ENCODE results near the gene FANCI. TPM values are rescaled to one million over a fixed set of nuclear protein-coding genes. Genes with fewer than 3 reads are reported as not detected.

Gene FANCI
- total RNA-seq, 1 donor from 2014 or later = 9.1 TPM

DNA sequence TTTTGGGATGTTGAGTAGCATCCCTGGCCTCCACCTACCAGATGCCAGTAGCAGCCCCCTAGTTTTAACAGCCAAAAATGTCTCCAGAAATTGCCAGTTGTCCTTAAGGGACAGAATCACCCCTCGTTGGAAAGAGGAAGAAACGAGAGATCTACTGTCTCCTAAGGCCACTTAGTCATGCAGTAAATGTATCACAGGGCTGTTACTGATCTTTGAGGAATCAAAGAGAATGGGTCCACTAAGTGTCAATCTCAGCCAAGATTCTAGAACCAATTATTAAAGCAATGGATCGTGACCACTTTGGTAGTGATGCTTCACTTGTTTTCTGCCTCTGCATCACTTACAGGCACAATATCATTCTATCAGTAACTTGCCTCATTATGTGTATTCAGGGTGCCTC, 64.5 kb downstream of the FANCI start:
- no peak overlapping the region for H3K27ac ChIP-seq
- no peaks in the 10 kb centered on the region for H3K36me3 ChIP-seq
- no peaks in the 10 kb centered on the region for H3K27me3 ChIP-seq
- H3K4me1 ChIP-seq = no peaks in the 10 kb centered on the region
- intact Hi-C loops (cut with DNase I) = no loop called here
- H3K4me3 ChIP-seq = no peak overlapping the region
- no peak for DNase-seq (ENCODE audit: extremely low spot score in 2 of 2)
- no peaks in the 10 kb centered on the region for H3K9me3 ChIP-seq
- TF ChIP-seq, protein P1, sequence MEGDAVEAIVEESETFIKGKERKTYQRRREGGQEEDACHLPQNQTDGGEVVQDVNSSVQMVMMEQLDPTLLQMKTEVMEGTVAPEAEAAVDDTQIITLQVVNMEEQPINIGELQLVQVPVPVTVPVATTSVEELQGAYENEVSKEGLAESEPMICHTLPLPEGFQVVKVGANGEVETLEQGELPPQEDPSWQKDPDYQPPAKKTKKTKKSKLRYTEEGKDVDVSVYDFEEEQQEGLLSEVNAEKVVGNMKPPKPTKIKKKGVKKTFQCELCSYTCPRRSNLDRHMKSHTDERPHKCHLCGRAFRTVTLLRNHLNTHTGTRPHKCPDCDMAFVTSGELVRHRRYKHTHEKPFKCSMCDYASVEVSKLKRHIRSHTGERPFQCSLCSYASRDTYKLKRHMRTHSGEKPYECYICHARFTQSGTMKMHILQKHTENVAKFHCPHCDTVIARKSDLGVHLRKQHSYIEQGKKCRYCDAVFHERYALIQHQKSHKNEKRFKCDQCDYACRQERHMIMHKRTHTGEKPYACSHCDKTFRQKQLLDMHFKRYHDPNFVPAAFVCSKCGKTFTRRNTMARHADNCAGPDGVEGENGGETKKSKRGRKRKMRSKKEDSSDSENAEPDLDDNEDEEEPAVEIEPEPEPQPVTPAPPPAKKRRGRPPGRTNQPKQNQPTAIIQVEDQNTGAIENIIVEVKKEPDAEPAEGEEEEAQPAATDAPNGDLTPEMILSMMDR (IDR thresholded peaks at IDR 0.05) = no peak
- TF ChIP-seq POLR2AphosphoS5 (IDR thresholded peaks at IDR 0.05; ENCODE audit: insufficient read depth in 1 of 2, low read depth in 1 of 2) (no peak), POLR2A (IDR thresholded peaks at IDR 0.05) (no peak)

DNA sequence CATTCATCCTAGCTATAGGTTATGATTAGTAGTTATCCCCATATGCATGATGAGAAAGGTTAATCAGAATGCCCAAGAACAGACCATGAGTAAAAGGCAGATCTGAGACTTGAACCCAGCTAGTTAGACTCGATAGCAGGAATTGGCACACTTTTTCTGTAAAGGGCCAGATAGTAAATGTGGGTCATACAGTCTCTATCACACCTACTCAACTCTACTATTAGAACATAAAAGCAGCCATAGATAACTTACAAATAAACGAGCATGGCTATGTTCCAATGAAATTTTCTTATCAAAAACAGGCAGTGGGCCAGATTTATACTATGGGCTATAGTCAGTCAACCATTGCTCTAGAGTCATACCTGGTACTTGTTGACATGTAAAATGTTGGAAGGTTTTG, 66.2 kb downstream of the FANCI start:
- intact Hi-C loops (cut with DNase I) = no loop called here
- Histone ChIP-seq H3K4me3 (no peak overlapping the region), H3K36me3 (no peaks in the 10 kb centered on the region), H3K9me3 (no peaks in the 10 kb centered on the region), H3K27me3 (no peaks in the 10 kb centered on the region), H3K4me1 (no peaks in the 10 kb centered on the region), H3K27ac (no peak overlapping the region)
- TF ChIP-seq, protein P1 (IDR thresholded peaks at IDR 0.05) = no peak
- TF ChIP-seq POLR2AphosphoS5 (IDR thresholded peaks at IDR 0.05; ENCODE audit: insufficient read depth in 1 of 2, low read depth in 1 of 2) (no peak), POLR2A (IDR thresholded peaks at IDR 0.05) (no peak)
- DNase-seq (ENCODE audit: extremely low spot score in 2 of 2) = no peak

DNA sequence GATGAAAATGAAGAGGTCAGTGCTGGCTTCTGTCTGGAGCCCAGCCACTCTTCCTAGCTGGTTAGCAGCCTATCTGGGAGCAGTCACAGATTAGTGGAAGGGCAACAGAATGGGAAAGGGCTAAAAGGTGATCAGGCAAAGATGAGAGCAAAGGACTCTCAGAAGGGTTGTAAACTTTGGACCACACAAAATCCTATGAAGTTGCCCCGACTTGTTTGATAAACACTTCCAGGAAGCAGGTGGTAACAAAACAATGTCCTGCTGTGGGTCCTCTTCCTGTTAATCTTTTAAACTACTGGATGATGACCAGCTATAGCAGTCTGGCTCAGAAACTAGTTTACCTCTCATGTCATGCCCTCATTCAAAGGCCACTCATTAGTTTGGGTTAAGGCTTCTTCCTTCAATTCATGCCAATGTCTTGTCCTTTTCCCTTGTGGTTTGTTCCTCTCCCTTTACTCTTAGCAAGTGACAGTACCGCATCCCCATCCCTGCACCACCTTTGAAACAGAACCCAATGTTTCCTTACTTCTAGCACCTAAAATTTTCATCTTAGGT, 71.7 kb downstream of the FANCI start:
- TF ChIP-seq POLR2A (IDR thresholded peaks at IDR 0.05) (no peak), POLR2AphosphoS5 (IDR thresholded peaks at IDR 0.05; ENCODE audit: insufficient read depth in 1 of 2, low read depth in 1 of 2) (no peak)
- TF ChIP-seq, protein P1 (IDR thresholded peaks at IDR 0.05) = no peak
- Histone ChIP-seq H3K36me3 (peaks cover 0 to 52% of the 10 kb centered on the region in 2 donors), H3K9me3 (no peaks in the 10 kb centered on the region), H3K4me1 (no peaks in the 10 kb centered on the region), H3K27me3 (no peaks in the 10 kb centered on the region), H3K4me3 (no peak overlapping the region), H3K27ac (no peak overlapping the region)
- intact Hi-C loops (cut with DNase I) = no loop called here
- DNase-seq (ENCODE audit: extremely low spot score in 2 of 2) = no peak

DNA sequence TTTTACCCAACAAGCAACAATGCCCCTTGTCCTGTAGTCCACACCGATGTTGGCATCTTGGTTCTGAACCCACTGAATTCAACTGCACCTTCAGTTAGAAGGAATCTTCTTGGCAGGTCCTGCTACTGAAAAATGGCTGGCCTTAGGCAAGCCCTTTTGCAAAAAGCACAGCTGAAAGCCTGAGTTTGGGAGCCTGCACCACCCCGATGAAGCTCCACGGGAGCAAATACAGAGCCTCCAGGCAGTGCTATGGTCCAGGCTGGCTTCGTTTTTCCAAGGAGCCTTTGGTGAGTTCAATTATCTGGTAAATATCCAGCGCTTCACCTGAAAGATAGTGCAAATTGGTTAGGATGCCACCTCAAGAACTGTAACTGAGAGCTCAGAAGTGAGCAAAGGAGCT, 72.7 kb downstream of the FANCI start:
- TF ChIP-seq POLR2A (IDR thresholded peaks at IDR 0.05) = no peak
- no peak for TF ChIP-seq POLR2AphosphoS5 (IDR thresholded peaks at IDR 0.05; ENCODE audit: insufficient read depth in 1 of 2, low read depth in 1 of 2)
- TF ChIP-seq, protein P1 (IDR thresholded peaks at IDR 0.05) = no peak
- H3K36me3 ChIP-seq = peaks cover 0 to 63% of the 10 kb centered on the region in 2 donors
- no peak overlapping the region for H3K4me3 ChIP-seq
- no peak for DNase-seq (ENCODE audit: extremely low spot score in 2 of 2)
- H3K4me1 ChIP-seq = no peaks in the 10 kb centered on the region
- H3K27me3 ChIP-seq = no peaks in the 10 kb centered on the region
- no peak overlapping the region for H3K27ac ChIP-seq
- H3K9me3 ChIP-seq = no peaks in the 10 kb centered on the region
- intact Hi-C loops (cut with DNase I) = no loop called here

DNA sequence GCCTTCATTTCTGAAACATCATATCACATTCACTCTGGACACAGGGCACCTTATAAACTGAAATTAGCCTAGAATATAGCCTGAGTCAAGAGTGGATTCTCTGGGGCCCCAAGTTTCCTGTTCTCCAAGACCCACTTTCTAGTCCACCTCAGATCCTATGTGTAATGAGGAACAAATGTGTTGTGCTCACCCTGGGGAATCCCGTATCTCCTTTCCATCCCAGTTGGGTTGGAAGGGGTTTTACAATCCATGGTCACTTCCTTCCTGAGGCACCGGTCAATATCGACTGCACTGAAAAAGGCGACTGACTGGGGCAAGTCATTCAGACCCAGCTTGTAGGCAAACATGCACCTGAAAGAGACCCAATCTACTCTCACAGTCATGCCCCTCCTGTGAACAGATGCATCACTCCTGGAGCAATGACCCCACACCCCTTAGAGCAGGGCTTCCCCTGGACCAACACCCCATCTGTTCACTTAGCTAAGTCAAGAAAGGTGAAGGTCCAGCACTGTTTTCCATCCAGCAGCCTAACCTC, 73.5 kb downstream of the FANCI start:
- no peaks in the 10 kb centered on the region for H3K9me3 ChIP-seq
- H3K4me1 ChIP-seq = no peaks in the 10 kb centered on the region
- no peak overlapping the region for H3K4me3 ChIP-seq
- intact Hi-C loops (cut with DNase I) = no loop called here
- TF ChIP-seq POLR2A (IDR thresholded peaks at IDR 0.05) (no peak), POLR2AphosphoS5 (IDR thresholded peaks at IDR 0.05; ENCODE audit: insufficient read depth in 1 of 2, low read depth in 1 of 2) (no peak)
- TF ChIP-seq, protein P1 (IDR thresholded peaks at IDR 0.05) = no peak
- H3K27me3 ChIP-seq = no peaks in the 10 kb centered on the region
- peaks cover 0 to 70% of the 10 kb centered on the region in 2 donors for H3K36me3 ChIP-seq
- no peak for DNase-seq (ENCODE audit: extremely low spot score in 2 of 2)
- H3K27ac ChIP-seq = no peak overlapping the region
